NCI-H774 (cell line): ENCODE data around the gene RET.

Experiments
- DNase-seq: peaks from one replicate; lab custom pipeline; 2025; lab: John Stamatoyannopoulos, UW

Gene RET

DNA sequence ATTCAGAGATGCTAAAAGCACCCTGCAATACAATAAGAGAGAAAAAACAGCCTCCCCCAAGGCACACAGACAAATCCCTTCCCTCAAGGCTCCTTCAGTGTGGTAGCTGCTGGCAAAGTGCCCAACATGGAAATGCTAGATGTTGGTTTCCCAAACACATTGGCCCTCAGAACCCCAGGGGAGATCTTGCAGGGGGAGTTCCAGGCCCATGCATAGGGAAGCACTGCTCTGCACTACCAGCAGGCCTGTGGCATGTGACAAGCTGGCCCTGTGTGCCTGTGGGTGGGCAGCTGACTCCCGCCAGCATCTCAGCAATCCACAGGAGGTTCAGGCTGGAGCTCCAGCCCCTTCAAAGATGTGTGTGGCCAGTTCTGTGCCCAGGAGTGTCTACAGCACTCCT is 44.6 kb downstream of the RET start:
- no peak for DNase-seq

DNA sequence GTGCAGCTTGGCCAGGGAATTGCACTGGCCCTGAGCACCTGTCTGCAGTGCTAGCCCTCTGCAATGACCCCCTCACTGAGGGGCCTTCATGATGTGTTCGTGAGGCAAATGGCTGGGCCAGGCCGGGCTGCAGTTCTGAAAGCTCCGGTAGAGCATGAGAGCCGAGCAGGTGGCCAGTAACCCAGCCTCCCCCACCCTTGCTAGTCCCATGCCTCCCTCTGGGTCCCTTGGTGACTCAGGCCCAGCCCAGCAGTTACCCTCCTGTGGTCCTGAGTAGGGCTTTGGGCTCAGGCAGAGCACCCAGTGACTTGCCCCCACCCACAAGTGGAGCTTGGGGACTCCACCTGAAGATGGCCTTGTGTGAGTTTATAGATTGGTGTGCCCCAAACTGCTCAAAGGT is 45.2 kb downstream of the RET start:
- no peak for DNase-seq

- no peak for DNase-seq
Measured at GRCh38 chr10:43122826-43123225, 46.0 kb downstream of the RET start.

DNA sequence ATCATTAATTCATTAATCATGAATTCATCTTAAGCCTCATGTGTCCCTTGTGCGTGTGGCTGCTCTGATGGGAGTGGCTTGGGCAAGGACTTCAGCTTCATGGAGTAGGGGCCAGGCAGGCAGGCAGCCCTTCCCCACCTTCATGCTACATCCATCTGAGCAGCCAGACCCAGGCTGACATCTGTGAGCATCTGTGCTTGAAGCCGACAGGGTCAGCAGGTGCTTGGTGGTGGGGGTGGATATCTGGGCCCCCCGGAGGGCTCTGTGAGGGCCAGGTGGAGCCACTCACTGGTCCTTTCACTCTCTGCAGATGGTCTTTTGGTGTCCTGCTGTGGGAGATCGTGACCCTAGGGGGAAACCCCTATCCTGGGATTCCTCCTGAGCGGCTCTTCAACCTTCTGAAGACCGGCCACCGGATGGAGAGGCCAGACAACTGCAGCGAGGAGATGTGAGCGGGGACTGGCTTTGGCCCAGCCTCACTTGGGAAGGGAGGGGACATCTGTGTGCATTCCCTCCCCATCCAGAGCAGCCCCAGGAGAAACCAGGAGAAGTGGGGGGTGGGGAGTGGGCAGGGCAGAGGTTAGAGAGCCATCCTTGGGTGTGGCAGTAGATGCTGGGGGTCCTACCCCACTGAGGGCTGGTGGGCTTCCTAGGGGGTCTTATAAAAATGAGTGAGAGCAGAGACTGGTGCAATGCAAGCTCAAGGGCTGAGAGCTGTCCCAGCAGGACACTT is 46.7 kb downstream of the RET start:
- no peak for DNase-seq

DNA sequence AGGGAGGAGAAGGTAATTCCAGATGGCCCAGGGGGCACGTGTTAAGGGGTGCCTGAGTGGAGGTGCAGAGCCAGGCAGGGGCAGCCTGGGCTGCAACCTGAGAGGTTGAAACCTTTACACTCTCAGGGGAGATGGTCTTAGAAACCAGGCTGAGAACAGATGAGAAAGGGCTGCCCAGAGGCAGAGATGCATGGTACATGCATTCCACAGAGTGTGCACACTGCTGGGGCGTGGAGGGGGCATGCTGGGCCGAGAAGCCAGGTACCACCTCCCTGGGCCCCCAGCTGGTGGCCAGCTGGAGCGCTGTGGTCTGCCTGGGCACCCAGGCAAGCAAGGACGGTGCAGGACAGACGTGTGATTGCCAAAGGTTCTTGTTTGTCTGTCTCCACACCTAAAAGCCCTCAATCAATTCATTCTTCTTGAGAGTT is 47.2 kb downstream of the RET start:
- no peak for DNase-seq

DNA sequence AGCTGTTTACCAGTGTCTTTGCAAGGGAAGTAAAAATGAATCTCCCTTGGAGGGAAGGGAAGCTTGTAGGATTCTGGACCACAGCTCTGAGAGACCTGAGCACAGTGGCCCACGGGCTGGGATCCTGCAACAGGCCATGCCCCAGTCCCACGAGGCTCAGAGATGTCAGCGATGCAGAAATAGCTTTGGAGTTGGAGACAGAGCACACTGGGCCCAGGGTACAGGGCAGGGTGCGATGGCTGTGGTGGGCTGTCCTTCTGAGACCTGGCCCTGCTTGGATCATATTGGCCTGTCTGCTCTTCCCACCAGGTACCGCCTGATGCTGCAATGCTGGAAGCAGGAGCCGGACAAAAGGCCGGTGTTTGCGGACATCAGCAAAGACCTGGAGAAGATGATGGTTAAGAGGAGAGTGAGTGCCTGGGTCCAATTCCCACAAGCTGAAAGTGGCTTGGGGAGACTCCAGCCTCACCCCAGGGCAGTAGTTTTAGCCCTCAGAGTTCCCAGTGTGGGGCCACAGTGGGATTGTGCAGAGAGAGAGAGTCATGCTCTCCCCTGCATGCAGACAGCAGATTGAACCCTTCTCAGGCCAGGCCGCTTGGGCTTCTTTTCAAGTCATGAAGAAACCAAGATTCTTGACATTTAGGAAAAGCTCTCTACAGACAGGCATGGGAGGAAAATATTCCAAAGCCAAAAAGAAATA is 47.9 kb downstream of the RET start:
- DNase-seq = no peak

- DNase-seq = no peak
Measured at GRCh38 chr10:43125274-43125845, 48.5 kb downstream of the RET start.

- DNase-seq = no peak
Measured at GRCh38 chr10:43125881-43126731, 49.2 kb downstream of the RET start.

- no peak for DNase-seq
Measured at GRCh38 chr10:43126759-43127424, 50.0 kb downstream of the RET start.

DNA sequence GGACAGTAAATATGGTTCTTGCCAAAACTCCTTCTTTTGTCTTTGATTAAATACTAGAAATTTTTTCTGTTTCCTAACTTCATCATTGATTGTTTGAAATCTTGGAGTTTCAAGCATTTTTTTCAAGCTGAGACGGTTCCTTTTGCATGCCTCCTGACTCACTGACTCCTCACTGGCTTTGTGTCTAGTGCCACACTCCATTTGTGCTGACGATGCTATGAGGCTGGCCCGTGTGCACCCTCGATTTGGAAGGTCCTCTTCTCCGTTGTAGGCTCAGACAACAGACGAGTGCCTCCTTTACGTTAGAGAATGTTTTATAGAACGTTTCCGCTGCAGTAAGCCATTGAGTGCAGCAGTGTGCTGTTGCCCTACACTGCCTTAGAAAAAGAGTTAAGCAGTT is 50.6 kb downstream of the RET start:
- no peak for DNase-seq

- no peak for DNase-seq
Measured at GRCh38 chr10:43128331-43128730, 51.5 kb downstream of the RET start.

DNA sequence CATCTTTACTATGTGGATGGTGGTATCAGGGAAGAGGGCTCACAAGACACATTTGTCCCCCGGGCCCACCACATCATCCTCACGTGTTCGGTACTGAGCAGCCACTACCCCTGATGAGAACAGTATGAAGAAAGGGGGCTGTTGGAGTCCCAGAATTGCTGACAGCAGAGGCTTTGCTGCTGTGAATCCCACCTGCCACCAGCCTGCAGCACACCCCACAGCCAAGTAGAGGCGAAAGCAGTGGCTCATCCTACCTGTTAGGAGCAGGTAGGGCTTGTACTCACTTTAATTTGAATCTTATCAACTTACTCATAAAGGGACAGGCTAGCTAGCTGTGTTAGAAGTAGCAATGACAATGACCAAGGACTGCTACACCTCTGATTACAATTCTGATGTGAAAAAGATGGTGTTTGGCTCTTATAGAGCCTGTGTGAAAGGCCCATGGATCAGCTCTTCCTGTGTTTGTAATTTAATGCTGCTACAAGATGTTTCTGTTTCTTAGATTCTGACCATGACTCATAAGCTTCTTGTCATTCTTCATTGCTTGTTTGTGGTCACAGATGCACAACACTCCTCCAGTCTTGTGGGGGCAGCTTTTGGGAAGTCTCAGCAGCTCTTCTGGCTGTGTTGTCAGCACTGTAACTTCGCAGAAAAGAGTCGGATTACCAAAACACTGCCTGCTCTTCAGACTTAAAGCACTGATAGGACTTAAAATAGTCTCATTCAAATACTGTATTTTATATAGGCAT is 52.3 kb downstream of the RET start:
- no peak for DNase-seq

DNA sequence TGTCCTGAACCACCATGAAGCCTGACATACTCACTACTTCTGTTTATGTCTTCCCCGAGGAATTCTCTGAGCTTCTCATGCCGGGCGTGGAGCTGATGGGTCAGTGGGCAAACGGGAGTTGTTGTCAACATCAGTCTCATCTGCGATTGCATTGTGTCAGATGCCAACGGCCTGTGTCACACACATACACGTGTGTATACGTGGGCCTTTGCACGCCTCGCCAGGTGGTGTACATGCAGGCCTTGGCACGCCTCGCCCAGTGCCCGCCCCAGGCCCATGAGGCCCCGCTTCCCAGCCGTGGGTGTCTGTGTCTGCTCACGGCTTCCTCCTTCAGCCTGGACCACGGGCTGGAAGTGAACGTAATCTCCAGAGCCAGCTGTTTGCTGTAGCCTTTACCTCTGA is 53.9 kb downstream of the RET start:
- no peak for DNase-seq

DNA sequence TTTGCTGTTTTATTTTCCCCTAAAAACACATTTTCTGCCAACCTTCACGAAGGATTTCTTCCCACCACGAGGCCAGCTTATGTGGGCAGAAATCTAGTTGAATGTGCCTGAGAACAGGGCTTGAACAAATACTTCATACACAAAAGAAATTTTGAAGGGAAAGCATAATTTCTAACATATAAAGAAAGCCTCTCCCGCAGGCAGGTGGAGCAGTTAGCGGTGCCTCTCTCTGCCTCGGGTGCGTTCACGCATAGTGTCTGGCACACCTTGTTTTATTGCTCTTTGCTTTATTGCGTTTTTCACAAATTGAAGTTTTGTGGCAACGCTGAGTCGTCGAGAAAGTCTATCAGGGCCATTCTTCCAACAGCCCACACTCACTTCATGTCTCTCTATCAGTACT is 54.4 kb downstream of the RET start:
- DNase-seq = no peak

DNA sequence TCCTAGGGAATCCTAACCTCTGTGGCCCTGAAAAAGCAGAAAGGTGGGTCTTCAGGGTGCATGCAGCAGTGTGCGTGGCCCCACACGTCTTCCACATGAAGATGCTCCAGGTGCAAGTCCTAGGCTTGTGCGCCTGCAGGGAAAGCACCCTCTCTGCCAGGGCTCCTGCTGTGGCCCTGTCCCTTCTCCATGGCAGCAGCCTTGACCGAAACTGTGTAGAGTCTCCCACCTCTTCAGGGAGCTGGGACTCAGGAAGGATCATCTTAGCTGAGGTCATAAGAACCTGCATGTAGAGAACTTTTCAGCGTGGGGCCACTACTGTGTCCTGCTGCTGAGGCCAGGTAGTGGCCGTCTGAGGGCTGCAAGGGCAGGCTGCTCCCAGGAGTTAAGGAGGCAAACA is 55.0 kb downstream of the RET start:
- no peak for DNase-seq

DNA sequence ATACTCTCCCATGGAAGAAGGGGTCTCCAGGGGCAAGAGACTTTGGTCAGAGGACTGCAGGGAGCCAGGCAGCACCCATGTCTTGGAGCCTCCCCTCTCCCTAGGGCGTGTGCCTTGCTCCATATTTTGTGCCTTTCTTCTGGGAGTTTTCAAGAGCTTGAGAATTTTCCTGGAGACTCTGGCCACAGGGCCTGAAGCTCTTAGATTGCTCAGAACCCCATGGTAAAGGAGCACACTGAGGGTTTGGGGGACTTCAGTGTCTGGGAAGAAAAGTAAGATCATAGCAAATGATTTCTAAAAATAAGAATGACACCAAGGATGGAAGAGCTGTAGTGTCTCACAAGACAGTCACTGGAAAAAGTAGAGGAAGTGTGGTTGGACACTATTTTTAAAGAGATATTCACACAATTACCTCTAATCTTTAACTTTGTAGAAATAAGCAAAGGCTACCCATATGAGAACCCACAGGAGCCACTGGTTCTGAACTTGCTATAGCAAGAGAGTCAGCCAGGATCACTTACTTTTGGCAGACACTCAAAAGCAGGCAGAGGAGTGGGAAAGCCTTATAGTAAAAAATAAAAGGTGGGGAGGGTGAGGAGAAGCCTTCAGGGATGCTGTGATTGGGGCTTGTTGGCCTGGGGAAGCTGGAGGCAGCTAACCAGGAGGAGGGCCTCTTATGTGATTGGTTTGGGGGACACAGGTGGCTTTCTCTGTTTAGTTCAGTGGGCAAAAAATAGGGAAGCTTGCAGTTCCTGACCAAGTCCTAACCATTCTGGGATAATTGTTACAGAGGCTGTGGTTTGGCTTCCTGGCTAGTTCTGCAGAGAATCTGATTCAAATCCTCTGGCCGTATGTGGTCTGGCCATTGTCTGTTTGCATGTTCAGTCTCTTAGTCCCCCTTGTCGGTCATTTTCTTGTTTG is 56.3 kb downstream of the RET start:
- no peak for DNase-seq

DNA sequence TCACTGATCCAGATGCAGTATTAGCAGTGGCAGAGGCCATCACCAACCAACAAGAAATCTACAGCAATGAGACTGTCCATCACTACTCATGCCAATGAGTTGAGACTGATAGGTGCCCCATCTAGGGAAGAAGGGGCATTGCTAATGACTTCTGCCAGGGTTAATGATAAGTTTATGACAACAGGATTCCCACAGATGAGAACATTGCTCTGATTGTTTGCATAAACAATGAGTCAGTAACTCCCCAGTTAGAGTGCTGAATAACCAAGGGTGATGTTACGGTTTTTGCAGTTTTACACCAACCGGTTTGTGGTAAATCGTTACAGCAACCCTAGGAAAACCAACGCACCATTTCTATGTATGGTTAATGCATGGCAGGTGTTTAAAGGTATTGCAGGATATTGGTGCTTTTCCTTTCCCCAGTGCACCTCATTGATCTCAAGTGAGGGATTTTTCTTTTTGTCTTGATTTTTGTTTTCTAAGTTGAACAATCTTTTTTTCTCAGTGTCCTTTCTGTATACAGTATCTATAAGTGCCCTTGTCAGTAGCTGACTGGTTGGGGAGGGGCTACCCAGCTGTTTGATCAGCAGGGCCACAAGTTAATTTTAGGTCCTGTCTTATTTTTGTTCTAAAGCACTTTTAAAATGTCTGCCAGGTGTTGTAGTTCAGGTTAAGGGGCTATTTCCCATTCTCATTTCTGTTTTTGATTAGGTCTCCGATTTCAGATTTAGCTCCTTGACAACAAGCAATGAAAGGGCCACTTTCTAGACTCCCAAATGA is 57.4 kb downstream of the RET start:
- no peak for DNase-seq

DNA sequence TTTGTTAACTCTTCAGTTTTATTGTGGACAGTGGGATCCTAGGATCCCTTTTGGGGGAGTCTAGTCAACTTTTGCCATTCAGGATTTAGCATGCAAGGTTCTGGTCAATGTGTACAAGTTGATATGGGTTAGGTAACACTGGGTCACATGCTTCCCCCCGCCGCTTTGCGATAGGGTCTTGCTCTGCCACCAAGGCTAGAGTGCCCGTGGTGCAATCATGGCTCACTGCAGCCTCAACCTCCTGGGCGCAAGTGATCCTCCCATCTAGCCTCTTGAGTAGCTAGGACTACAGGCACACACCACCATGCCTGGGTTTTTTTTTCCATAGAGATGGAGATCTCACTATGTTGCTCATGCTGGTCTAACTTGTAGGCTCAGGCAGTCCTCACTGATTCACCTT is 58.2 kb downstream of the RET start:
- no peak for DNase-seq

DNA sequence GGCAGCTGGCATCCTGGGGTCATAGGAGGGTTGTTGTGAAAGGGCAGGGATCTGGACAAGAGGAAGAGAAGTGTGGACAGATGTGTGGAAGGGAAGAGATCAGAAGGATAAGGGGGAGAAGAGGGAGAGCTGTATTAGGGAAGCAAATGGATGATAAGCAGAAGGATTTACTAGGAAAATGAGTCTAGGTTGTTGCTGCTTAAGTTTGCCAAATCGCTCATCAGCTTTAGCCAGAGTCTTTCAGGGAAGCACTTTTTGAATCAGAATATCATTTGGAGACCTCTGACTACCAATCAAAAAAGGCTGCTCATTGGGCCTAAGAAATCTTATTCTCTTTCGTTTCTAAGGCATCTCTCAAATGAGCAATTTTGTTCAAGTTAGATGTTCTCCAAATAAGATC is 58.8 kb downstream of the RET start:
- DNase-seq = no peak
